HG03575 (cell line): ENCODE measurements around the gene DELE1.

Experiments used
- ATAC-seq: cut with Tn5 transposase; IDR thresholded peaks from one replicate; pipeline ENCODE4 v1.9.1; 2021; ENCODE audit not compliant: unreplicated experiment, insufficient number of reproducible peaks, low FRiP score; ENCODE audit errors: extremely low read depth

The DELE1 gene

DNA sequence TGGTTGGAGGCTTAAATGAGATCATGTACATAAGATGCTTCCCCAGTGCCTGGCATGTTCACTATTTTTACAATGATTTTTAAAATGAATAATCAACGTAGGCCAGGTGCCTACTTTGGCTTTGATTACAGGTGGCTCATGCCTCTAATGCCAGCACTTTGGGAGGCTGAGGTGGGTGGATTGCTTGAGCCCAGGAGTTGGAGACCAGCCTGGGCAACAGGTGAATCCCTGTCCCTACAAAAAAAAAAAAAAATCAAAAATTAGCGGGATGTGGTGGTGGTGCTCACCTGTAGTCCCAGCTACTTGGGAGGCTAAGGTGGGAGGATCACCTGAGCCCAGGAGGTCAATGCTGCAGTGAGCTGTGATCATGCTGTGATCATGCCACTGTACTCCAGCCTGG is 25.1 kb downstream of the DELE1 start:
- ATAC-seq: no peak

GRCh38 chr5:141949511-141949910 is 25.8 kb downstream of the DELE1 start:
- no peak for ATAC-seq

DNA sequence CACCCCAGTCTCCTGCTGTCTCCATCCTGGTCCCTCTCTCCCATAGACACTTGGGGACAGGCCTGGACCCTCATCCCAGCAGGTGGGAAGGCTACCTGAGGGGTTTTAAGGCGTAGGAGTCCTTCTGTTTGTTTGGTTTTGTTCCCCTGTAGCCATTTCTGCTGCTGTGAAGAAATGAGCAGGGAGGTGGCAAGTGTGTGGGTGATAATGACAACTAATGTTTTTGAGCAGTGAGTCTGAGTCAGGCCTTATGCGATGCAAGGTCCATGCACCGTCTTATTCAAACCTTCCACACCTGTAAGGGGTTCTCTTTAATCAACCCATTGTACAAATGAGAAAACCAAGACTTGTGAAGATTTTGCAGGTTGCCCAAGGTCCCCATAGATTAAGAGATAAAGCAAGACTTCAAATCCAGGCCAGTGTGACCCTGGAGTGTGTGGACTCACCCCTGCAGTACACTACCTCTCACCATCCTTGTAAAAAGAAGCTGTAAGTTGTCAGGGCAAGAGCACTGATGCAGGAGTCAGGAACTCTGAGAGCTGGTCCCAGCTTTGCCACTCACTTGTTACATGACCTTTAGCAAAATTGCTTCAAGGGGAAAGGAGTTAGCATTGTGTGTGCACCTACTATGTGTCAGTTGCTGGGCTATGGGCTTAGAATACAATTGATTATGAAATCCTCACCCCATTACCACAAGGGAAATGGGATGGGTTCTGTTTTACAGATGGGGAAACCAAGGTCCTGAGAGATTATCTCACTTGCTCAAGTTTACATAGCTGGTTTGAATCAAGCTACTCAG is 26.7 kb downstream of the DELE1 start:
- no peak for ATAC-seq

DNA sequence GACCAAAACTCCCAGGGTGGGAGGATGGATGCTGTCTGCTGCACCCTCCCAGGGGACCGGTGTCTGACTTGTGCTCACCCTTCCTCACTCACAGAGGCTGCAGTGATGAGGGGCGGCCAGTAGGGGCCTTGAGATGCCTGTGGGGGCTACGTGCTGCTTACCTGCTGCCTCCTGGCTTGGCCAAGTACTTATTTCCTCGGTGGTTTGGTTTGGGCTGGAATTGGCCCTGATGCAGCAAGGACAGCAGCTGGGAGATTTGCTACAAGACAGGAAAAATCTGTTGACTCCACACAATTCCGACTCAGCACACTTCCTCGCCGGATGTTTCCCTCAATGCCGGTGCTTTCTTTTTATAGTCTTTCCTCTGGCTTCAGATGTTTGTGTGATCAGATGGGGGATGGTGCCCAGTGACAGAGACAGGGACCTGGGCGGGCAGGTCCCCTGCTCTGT is 27.7 kb downstream of the DELE1 start:
- no peak for ATAC-seq

- no peak for ATAC-seq
These were observed 28.3 kb downstream of the DELE1 start for GRCh38 chr5:141952020-141952419.

- ATAC-seq: no peak
These were observed 30.5 kb downstream of the DELE1 start for GRCh38 chr5:141954194-141954593.

- no peak for ATAC-seq
These were observed 33.8 kb downstream of the DELE1 start for GRCh38 chr5:141957367-141957996.

DNA sequence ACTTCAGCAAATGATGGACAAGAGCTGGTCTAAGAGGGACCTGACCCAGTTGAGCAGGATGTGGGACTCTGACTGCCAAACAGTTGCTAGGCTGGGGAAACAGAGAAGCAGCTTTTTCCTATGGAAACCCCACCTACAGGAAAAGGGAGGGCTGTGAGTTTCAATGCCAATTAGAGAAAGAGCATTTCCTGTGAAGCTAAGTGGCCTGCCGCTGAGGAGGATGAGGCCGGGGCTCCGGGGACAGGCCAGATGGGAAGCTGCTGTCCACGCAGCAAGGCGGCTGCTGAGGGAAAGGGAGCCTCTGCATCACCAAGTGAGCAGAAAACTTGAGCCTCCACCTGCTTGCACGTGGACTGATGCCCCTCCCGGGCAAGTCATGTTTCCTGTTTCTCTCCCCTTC is 34.4 kb downstream of the DELE1 start, which contains the start of gene PCDH12:
Gene PCDH12 (minus strand): TSS at position 90 of the 400 bp plus-strand sequence. CDS start 351 bp downstream, outside the sequence.
- ATAC-seq: no peak

- ATAC-seq: no peak
These were observed 35.0 kb downstream of the DELE1 start for GRCh38 chr5:141958546-141959172.

GRCh38 chr5:141960018-141960417 is 36.3 kb downstream of the DELE1 start:
- no peak for ATAC-seq

- peak; percentile 64 for ATAC-seq
These were observed 37.0 kb downstream of the DELE1 start for GRCh38 chr5:141960449-141961323.

GRCh38 chr5:141961466-141961865 is 37.8 kb downstream of the DELE1 start:
- ATAC-seq: no peak

DNA sequence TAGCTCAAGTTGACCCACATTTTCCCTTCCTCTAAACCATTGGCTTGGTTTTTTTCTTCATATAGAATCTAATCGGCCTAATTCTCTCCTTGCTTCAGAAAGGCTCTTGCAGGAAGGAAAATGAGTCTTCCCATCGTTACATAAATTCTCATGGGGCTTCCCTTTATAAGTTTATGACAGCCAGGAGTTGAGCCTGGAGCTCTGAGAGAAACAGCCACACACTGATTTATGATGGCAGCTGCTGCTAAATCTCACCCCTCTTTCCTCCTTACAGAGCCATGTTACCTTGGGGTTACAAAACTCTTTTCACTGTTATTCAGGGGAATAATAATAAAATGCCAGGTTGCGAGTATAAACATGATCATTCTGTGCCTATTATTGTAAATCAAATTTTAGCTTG is 40.0 kb downstream of the DELE1 start:
- no peak for ATAC-seq

DNA sequence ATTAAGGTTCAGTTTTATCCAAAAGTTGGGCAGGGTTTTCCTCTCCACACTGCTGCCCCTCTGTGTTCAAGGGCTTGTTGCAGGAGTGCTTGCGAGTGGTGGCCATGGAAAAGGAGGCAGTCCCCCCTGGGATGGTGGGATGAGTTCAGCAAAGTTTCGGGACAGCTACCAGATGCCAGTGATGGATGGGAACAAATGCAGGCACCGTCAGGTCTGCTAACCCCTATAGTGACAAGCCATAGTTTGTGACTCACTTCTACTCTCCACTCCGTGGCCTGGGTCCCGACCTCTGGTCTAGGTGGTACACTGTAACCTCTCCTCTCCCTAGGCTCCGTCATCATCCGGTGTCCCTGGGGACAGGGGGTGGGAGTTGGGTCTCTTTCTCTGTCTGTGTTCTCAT is 41.4 kb downstream of the DELE1 start:
- no peak for ATAC-seq

- no peak for ATAC-seq
These were observed 42.7 kb downstream of the DELE1 start for GRCh38 chr5:141966275-141966962.

DNA sequence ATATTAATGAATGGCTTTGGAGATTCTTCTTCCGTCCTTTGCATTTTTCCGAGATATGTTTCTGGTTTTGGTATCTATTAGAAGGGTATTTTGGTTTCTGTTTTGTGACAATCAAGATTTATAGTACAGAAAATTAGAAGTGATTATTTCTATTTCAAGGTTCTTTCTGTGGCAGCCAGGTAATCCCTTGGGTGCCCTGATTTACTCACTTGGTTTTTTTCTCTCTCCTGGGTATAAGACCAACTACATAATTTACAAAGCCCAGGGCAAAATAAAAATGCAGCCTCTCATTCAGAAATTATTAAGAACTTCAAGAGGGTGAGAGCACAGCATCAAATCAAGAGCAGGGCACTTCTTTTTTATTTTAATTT is 43.3 kb downstream of the DELE1 start:
- ATAC-seq: no peak

DNA sequence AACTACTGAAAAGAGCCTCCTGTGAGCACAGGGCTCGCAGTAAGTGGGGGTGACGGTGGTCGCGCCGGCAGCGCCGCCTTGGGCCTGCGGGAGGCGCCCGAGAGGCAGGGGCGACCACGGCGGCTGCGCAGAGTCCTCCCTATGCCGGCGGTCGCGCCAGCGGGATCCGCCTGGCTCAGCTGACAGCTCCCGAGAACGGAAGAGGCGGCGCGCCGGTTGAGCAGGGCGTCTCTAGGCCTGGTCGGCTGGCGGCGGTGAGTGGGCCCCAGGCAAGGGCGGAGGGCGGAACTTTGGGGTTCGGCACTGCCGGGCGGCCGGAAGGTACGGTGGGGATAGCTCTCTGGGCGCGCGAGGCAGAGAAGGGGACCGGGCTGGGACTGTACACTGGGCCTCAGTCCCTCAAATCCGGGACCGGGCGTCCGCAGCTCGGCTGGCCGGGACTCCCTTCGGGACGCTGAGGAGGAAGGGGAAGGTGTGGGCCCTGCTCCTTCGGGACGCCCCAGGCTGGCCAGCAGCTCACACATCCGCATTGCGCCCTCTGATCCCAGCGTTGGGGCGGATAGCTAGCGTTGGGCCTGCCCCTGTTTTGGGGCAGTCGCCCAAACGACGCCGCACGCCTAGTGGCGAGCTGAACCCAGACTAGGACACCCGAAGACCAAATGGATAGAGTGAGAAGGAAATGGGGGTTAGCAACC is 45.4 kb downstream of the DELE1 start, which contains the start of gene RNF14:
Gene RNF14 (plus strand): TSS at position 192 of the 695 bp plus-strand sequence. CDS start 4,484 bp downstream, outside the sequence.
- ATAC-seq: peak; percentile 62
